ENCODE data around the gene PCDH9.
"Not testable (repeated sequence)": the region's sequence is repeated elsewhere in the genome, so short reads cannot be mapped to it uniquely, and the experiment has no call there.

The PCDH9 gene

GRCh38 chr13:66895780-66896179 is 334.4 kb downstream of the PCDH9 start:
- no peak for DNase-seq (ENCODE audit: low read depth)

DNA sequence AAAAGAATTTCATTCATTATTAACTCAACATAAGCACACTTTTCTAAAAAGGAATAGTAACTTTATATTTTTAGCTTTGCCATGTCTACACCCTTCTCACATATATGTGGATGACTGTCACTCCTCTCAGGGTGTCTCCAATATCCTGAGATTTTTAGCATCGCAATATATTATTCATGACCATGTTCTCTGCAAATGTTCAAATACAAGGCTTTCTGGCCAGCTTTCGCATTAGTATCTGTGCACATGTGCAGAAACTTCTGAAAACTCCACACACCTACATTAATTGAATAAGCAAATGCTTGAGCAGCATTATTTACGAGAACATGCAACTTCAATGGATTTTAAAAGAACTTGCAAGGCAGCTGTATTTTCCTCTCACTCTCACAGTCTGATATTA is 334.8 kb downstream of the PCDH9 start:
- DNase-seq (ENCODE audit: low read depth) = no peak

DNA sequence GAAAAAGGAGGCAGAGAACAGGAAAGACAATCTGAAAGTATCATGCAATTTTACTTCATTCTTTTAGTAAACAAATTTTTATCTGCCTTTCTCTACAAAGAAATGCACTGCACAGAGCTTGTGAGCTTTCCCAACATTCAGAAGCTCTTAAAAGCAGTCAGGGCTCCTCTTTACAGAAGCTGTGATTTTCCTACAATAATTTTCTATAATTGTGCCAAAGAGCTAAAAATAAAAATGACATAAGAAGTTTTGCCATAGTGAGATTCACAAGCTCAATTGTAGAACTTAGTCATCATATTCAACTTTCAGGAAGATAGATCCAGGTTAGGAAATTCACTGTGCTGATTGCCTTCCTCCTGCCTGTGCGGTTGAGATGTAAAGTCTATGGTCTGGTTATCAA is 341.4 kb downstream of the PCDH9 start:
- no peak for DNase-seq (ENCODE audit: low read depth)

DNA sequence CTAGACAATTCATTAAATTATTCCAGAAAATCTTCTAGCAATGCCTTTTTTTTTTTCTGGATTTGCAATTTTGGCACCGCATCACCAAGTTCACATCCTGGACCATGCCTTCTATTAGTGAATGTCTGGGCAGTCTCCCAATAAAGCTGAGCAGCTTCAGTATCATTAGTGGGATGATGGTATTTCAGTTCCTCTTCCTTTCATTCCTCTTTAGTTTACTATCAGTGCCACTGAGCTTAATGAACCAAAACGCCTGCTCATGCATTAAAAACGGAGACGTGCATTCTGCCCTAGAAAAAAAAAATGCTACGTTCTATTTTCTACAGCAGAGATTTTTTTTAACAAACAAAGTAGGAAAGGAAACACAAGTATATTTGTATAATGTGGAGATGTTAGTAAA is 343.0 kb downstream of the PCDH9 start:
- DNase-seq (ENCODE audit: low read depth) = no peak

DNA sequence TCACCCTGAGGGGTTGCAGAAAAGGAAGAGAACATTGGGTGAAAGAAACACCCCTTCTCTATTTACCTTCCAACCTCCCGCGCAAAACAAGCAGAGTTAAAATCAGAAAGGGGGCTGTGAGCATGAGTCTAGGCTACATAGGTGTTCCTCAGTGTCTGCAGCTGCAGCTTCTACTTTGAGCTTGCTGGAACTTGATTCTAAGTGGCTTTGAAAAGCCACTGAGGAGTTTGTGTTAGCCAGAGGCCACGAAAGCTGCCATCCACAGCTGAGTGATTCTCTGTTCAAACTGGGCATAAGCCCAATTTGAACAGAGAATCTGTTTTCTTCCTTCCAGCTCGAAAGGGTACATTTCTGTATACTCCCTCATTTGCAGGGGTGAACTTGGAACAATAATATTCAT is 343.9 kb downstream of the PCDH9 start:
- no peak for DNase-seq (ENCODE audit: low read depth)

DNA sequence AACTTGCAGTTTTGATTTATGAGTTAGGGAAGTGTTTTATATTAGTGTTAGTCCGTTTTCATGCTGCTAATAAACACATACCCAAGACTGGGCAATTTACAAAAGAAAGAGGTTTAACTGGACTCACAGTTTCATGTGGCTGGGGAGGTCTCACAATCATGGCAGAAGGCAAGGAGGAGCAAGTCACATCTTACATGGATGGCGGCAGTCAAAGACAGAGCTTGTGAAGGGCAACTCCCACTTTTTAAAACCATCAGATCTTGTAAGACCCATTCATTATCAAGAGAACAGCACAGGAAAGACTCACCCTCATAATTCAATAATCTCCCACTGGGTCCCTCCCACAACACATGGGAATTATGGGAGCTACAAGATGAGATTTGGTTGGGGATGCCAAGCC is 349.0 kb downstream of the PCDH9 start:
- DNase-seq (ENCODE audit: low read depth) = not testable (repeated sequence)

DNA sequence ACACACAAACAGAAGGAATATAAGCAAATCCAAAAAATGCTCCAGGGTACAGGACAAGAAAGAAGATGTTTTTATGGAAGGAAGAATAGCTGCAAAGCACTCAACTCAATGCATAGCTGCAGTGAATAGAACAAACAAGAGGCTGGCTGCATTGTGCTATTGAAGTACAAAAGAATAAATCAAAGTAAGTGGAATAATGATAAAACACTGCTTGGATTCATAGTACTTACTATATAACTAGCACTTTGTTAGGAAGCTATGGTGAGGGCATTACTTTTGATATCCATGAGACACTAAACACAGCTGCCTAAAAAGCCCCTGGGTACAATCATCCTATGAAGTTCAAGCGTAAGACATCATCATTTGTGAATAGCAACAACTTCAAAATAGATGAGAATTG is 350.1 kb downstream of the PCDH9 start:
- DNase-seq (ENCODE audit: low read depth) = no peak

DNA sequence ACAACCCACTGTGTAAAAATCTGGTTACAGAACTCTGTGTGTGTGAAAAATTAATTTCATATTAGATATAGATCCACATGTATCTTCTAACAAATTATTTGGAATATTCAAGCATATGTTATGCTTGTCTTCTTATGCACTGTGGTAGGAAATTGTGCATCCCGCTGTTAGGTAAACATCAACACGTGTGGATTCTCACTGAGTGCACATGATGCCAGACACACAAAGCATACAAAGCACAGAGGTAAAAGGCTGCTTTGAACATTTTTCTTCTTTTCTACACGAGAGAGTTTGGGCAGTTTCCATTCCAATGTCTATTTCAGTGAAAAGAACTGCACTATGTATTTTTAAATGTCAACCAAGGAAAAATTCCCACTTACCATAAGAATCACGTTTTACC is 354.9 kb downstream of the PCDH9 start:
- no peak for DNase-seq (ENCODE audit: low read depth)

DNA sequence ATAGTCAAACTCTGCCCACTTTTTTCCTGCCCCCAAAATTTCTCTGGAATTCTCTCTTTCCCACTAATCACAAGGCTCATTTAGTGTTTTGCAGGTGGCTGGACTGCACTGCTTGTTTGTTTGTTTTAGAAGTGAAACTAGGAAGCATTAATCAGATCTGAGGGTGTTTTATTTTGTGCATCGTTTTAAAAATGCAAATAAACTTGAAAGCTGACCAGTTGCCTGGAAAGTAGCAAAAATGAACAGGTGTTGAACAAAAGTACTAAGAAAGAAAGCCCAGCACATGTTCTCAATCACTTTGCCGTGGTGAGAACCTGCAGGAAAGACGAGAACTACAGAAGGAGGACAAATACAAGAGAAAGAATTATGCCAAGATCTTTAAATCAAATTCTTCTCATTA is 365.5 kb downstream of the PCDH9 start:
- no peak for DNase-seq (ENCODE audit: low read depth)

DNA sequence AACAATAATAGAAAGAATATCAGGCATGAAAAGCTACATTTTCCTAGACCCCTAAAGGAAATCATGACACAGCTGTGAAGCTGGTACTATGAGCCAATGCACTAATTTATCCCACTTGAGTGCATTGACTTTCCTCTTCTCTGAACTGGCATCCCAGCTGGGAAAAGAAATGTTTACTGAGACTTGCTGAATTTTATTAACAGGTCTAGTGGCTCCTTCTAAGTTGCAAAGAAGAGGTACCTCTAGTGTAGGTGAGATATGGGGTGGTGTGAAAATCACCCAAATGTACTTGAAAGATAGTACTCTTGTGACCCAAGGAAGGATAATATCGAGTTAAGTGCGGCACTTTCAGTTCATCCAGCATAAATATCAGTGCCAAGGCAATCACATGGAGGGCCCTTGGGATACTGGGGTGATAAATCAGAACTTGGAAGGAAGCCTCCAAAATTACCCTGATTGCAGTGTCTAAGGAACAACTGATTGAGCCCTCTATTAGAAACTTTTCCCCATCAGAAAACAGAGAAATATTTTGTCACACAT is 369.2 kb downstream of the PCDH9 start:
- no peak for DNase-seq (ENCODE audit: low read depth)

DNA sequence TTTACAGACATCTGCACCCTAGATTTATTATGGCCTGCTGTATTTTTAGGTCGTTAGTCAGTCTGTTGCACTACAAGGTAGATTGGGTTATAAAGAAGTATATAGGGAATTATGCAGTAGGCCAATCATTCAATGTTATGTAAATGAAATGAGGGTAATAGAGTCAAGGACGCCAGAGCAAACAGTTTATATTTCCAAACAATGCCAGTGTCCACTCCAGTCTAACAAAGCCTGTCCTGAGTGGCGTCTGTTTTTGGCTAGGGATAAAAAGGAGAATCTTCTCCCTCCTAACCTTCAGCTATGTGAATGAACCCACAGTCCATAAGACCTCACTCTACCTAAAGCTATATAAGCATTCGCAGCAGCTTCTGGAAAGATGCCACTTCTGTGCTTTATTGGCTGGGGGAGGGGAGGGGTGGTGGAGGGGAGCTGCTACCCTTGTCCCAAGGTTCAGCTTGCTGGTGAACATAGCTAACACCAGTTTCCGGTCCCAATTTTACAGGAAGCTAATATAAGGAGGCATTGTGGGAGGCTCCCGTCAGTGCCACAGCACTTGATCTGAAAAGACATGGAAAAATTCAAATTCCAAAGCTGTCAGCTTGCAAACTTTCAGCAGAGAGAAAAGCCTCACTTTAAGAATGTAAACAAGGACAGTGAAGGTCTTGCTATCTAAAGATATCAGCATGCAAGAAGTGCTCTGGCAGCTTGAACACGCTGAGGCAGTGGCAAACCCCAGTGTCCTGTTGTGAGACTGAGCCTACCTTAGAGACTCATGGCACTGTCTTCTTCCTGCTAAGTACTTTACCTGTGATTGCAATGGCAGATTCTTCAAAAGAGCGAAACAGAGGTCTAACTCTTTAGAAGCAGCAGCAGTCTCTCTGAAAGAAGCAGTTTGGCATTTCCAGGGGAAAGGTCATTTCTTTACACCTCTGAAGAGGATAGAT is 369.9 kb downstream of the PCDH9 start:
- no peak for DNase-seq (ENCODE audit: low read depth)

DNA sequence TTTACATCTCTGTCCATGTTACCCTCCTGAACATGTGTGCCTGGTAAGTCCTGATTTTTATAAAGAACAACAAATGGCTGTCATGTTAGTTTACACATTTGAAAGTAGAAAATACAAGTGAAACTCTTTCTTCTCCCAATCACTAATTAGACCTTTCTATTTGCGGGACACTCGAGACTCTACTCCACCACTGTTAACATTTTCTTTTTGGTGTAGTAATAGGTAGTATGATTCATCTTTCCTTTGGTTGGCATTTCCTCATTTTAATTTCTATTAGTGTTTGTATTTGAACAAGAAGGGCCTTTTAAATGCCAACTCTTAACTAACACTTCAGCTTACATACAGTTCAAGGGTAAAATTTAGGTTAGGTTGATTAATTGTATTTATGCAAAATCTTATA is 371.1 kb downstream of the PCDH9 start:
- DNase-seq (ENCODE audit: low read depth) = no peak

- DNase-seq (ENCODE audit: low read depth) = no peak
Measured at GRCh38 chr13:66858163-66858562, 372.0 kb downstream of the PCDH9 start.

DNA sequence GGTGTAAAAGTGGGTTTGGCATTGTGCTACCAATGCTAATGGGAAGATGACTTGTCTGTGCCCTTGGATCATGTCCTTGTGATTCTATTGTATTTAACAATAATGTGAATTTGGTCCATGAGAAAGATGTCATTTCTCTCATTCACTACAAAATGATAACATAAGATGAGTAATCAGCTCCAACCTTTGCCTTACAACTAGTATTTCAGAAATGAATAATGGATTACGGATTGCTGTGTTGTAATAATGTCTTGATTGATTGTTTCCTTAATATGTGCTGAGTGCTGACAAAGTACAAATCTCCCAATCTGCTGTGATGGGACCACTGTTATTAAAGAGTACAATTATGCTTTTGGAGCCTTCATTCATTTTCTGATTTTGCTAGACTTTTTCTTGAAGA is 375.0 kb downstream of the PCDH9 start:
- DNase-seq (ENCODE audit: low read depth) = no peak

DNA sequence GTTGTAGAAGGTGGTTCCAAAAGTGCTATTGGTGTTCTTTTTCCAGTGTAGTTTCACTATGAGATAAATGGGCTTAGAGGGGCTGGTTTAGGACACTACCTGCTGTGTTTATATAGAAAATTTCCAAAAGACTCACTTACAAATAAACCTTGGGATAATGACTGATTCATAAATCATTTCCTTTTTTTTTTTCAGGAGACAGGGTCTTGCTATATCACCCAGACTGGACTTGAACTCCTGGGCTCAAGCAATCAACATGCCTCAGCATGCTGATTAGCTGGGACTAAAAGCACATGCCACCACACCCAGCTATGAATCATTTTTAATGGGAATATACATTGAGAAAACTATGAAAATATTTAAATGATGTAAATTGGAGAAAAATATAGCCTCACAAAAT is 376.6 kb downstream of the PCDH9 start:
- no peak for DNase-seq (ENCODE audit: low read depth)

DNA sequence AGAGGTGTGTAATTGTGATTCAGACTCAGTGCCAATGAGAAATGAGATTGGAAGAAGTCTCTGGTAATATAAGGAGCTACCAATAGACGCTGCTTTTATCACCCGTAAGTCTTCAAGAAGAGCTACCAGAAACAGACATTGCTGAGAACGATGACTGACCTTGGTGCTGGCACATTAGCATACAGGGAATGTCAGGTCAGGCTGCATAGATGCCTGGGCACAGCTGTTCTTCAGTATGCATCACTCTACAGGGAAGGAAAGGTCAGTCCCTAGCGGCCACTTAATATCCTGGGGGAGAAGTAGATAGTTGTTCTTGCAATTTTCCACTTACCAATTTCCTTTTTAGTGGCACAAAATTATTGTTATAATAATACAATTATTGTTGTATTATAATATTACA is 380.4 kb downstream of the PCDH9 start:
- DNase-seq (ENCODE audit: low read depth) = no peak

DNA sequence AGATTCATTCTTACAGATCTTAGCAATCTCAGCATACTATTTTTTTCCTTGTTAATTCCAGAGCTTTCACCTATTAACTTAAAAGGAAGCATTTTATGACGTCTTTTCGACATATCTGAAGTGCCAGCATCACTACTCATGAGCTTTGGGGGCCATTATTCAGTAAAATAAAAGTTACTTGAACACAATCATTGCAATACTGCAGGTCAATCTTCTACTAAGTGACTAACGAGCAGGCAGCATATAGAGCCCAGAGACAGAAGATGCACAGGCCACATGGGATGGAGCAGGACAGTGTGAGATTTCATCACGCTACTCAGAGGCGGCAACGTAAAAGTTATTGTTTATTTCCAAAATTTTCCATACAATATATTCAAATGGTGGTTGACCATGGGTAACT is 382.6 kb downstream of the PCDH9 start:
- DNase-seq (ENCODE audit: low read depth) = no peak

DNA sequence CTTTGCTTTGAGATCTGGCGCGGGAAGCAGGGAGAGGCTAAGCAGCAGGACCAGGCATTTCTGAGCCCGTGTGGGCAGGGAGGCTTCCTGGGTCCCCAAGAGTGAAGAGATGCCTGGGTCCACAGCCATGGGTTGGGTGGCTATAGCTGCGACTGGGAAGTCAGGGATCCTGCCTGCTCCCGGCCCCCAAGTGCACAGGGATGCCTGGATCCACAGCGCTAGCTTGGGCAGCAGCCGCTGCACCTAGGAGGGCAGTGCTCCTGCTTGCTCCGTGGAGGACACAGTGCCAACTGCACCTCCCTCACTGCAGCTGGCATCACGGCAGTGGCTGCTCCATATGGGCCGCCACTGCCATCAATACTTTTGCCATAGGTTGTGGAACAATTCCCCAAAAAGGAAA is 384.7 kb downstream of the PCDH9 start:
- no peak for DNase-seq (ENCODE audit: low read depth)

DNA sequence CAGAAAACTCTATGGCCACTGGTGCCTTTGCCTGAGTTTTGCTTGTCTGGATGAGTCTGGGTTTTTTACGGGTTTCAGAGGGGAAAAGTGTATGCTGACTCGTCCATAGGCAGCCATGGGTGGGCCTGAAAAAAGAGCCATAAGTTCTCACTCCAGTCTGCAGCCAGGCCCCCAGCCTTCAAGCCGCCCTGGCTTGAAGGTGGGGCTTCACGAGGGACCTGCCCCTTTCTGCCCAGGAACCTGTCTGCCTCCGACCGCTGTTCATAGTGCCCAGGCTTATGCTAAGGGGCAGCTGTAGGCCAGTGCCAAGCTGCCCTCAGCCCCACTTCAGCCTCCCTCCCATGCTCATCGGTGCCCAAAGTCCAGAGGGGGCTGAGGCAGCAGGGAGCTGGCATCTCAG is 385.2 kb downstream of the PCDH9 start:
- DNase-seq (ENCODE audit: low read depth) = no peak

DNA sequence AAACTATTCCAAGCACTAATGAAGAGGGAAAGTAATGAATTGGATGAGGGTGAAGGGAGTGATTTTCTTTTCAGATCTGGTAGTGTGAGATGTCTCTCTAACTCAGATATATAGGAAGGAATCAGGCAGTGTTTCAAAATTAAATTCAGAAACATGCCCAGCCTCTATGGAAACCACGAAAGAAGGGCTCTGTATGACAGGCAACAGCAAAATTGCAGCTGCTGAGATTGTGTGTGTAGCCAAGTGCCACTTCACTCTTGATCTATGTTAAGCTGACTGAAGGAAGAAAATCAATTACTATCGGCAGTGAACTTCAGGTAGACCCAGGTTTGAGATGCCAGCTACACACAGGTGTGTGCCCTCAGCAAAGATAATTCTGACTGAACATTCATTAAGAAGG is 387.4 kb downstream of the PCDH9 start:
- DNase-seq (ENCODE audit: low read depth) = no peak

- DNase-seq (ENCODE audit: low read depth) = no peak
Measured at GRCh38 chr13:66840621-66841020, 389.5 kb downstream of the PCDH9 start.

DNA sequence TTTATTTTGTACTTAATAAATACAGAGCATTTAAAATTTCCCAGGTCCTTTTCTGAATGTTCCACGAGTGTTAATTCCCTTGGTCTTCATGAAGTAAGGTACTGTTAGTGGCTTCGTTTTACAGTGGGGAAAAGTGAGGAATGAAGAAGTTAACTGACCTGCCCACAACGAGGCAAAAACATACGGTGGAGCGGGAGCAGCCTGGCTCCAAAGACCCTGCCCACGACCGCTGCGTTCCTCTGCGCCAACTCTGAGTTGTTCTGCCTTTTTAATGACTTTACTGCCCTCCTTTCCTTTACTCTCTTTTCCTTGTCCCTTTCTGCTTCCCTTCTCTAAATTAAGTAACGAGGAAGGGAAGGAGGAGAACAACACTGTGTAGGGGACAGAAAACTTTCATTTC is 392.9 kb downstream of the PCDH9 start:
- DNase-seq (ENCODE audit: low read depth) = no peak

DNA sequence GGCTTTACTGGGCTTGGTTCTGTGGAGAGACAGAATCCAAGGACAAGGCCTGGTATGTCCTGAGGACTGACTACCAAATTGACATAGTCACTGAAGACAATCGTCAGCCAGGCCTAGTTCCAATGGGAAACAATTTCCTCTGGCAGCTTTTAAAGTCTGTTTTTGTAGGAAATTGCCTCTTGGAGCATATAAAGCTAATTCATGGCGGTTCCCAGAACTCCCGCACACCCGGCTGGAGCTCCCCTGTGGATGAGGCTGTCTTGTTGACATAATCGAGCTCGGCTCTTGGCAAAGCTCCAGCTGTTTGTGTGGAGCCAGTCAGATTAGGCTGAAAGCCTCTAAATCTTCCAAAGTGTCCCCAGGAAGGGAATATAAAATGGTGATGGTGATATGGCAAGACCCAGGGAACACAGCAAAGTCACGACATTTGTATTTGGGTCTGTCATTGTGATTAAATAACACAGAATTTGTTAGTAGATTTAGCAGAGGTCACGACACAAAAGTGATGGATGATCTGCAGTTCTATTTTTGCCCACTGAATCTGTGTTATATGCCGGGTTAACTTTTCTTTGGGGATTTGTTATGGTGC is 395.0 kb downstream of the PCDH9 start:
- no peak for DNase-seq (ENCODE audit: low read depth)

All from T-helper 22 cell (primary cell).